CD4-positive, alpha-beta T cell treated with Interleukin-4 for 4 hours (primary cell): ENCODE measurements around the gene SIVA1.
A peak's percentile ranks its signal among the peaks of the same experiment; 100 is the strongest.
"Not testable (repeated sequence)": the region's sequence is repeated elsewhere in the genome, so short reads cannot be mapped to it uniquely, and the experiment has no call there.

Source experiments
- DNase-seq: peaks from one replicate; pipeline ENCODE4 v3.0.0-alpha.2; 2020

The SIVA1 gene

GRCh38 chr14:104721505-104722431 is 31.2 kb upstream of the SIVA1 start:
- no peak for DNase-seq

GRCh38 chr14:104722938-104723650 is 29.9 kb upstream of the SIVA1 start:
- no peak for DNase-seq

- peak; percentile 28 for DNase-seq
Measured at GRCh38 chr14:104723651-104724406, 29.1 kb upstream of the SIVA1 start, which contains the start of gene ADSS1. Gene ADSS1 (plus strand): TSS chr14:104724229. CDS start chr14:104724271, 42 bp downstream.

GRCh38 chr14:104724407-104724980 is 28.5 kb upstream of the SIVA1 start:
- DNase-seq, result no peak

- no peak for DNase-seq
Measured at GRCh38 chr14:104724981-104725771, 27.8 kb upstream of the SIVA1 start.

GRCh38 chr14:104725772-104726548 is 27.0 kb upstream of the SIVA1 start:
- no peak for DNase-seq

- DNase-seq, result no peak
Measured at GRCh38 chr14:104726600-104727451, 26.1 kb upstream of the SIVA1 start.

- no peak for DNase-seq
Measured at GRCh38 chr14:104728631-104729030, 24.3 kb upstream of the SIVA1 start.

GRCh38 chr14:104729176-104729834 is 23.6 kb upstream of the SIVA1 start:
- not testable (repeated sequence) for DNase-seq

GRCh38 chr14:104729835-104730181 is 23.1 kb upstream of the SIVA1 start:
- no peak for DNase-seq

GRCh38 chr14:104730487-104730886 is 22.5 kb upstream of the SIVA1 start:
- DNase-seq, result no peak

GRCh38 chr14:104731320-104732294 is 21.3 kb upstream of the SIVA1 start:
- DNase-seq, result no peak

- no peak for DNase-seq
Measured at GRCh38 chr14:104732355-104732804, 20.6 kb upstream of the SIVA1 start.

- DNase-seq, result no peak
Measured at GRCh38 chr14:104732931-104733681, 19.8 kb upstream of the SIVA1 start.

- DNase-seq, result no peak
Measured at GRCh38 chr14:104734051-104734587, 18.8 kb upstream of the SIVA1 start.

- no peak for DNase-seq
Measured at GRCh38 chr14:104734601-104734990, 18.4 kb upstream of the SIVA1 start.
